PC-9 (cell line): ENCODE results near the gene TULP4.

Experiments used
- EZH2 ChIP-seq: fragments of 200-600 bp; sonication (generic); IDR thresholded peaks from 2 replicates; pipeline ENCODE4 v1.8.0; 2017; ENCODE audit warnings: antibody characterized with exemption, low read depth
- TF ChIP-seq, protein P1 (sequence below): fragments of 200-600 bp; sonication (generic); conservative IDR thresholded peaks from 2 replicates; pipeline ENCODE4 v1.6.1; 2017; ENCODE audit warnings: mixed run types, antibody characterized with exemption, mild to moderate bottlenecking, moderate library complexity

GRCh38 chr6:158503846-158504245 lies 191.6 kb downstream of the TULP4 start:
- TF ChIP-seq, protein P1, sequence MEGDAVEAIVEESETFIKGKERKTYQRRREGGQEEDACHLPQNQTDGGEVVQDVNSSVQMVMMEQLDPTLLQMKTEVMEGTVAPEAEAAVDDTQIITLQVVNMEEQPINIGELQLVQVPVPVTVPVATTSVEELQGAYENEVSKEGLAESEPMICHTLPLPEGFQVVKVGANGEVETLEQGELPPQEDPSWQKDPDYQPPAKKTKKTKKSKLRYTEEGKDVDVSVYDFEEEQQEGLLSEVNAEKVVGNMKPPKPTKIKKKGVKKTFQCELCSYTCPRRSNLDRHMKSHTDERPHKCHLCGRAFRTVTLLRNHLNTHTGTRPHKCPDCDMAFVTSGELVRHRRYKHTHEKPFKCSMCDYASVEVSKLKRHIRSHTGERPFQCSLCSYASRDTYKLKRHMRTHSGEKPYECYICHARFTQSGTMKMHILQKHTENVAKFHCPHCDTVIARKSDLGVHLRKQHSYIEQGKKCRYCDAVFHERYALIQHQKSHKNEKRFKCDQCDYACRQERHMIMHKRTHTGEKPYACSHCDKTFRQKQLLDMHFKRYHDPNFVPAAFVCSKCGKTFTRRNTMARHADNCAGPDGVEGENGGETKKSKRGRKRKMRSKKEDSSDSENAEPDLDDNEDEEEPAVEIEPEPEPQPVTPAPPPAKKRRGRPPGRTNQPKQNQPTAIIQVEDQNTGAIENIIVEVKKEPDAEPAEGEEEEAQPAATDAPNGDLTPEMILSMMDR = no peak
- no peak for TF ChIP-seq EZH2
